BJ (cell line): ENCODE measurements around the gene NBEAL2. TPM values are rescaled to one million over a fixed set of nuclear protein-coding genes. Genes with fewer than 3 reads are reported as not detected.

Experiments used
- CTCF ChIA-PET: fragments of 350-600 bp; formaldehyde crosslinking; extraction: SDS; loops from one replicate; lab custom pipeline; 2021; ENCODE audit warnings: antibody characterized with exemption, inconsistent platforms; lab: Yijun Ruan, JAX
- POLR2A ChIA-PET: fragments of 300-600 bp; sonication (Branson Sonifier 250); formaldehyde crosslinking; extraction: SDS; loops from one replicate; lab custom pipeline; 2021; ENCODE audit warnings: antibody characterized with exemption; lab: Charles Lee
- DNase-seq: peaks from one replicate; pipeline ENCODE4 v3.0.0-alpha.2; 2011; ENCODE audit warnings: low read depth
- H3K27me3 ChIP-seq: 2 replicates; pipeline ENCODE4 v1.6.0; 2011; ENCODE audit warnings: low read length; ENCODE audit not compliant: control insufficient read depth, insufficient read depth
- H3K36me3 ChIP-seq: 2 replicates; pipeline ENCODE4 v1.5.1; 2011; ENCODE audit warnings: low read length; ENCODE audit not compliant: control insufficient read depth, insufficient read depth
- H3K4me3 ChIP-seq: 2 replicates; pipeline ENCODE4 v1.5.1; 2011; ENCODE audit warnings: low read depth, mild to moderate bottlenecking, control low read depth, low read length
- polyA plus RNA-seq: library from polyadenylated mRNA; depleted of rRNA; stranded (reverse); fragments of >200 nt; gene quantifications from 2 replicates; pipeline ENCODE4 v1.2.3, GENCODE V29; 2011
- TF ChIP-seq, protein P1 (sequence below): IDR thresholded peaks from 2 replicates; pipeline ENCODE4 v1.5.1; 2011; ENCODE audit warnings: low read depth, mild to moderate bottlenecking, control low read depth, inconsistent platforms, low read length, moderate library complexity; ENCODE audit not compliant: insufficient read depth

Gene NBEAL2
- polyA plus RNA-seq, 1 experiment: 5.1 TPM

DNA sequence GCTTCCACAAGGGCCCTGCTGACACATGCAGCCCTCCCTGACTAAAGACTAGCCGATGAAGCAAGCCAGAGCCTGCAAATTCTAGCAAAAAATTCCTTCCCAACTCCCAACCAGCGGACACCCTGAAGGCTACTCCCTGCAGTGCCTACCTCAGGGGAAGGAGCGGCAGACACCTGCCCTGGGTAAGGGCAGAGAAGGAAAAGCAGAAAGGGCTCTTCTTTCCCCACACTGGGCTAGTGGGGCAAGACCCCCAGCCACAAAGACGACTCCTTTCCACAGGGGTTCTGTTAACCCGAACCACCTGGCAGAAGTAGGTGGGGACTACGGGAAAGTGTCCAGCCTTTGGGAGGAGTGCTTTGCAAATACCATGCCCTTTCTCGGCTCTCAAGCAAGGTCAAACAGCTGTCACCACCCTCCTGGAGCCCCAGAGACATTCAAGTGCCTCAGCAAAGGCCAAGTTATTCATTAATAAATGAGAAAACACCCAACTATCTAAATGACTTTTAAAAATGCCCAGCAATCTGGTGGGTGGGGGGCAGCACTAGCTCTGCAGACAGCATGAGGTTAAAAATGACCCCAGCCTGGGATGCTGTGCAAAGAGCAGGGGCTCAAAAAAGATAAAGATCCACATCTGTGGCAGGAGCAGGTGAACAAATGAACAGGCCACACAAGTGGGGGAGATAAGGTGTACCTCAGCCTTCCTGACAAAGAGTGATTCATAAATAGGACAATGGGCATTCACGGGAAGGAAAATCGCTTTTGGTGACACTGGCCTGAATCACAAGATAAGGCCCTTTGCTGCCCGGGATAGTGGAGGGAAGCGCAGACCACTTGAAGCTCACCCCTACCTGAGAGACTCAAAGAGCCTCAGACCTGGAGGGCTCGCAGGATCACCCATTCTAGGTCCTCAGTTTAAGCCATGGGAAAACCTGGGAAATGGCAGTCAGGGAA is 36.0 kb upstream of the NBEAL2 start:
- CTCF ChIA-PET: interaction anchor here (0.8 to 1.4 kb wide), 3 partner anchors 8 to 20 kb away, joined by 3 to 7 read pairs (median 3); no protein-coding TSS in a partner anchor
- Histone ChIP-seq H3K36me3 (peaks cover 12% of the 10 kb centered on the region), H3K27me3 (no peaks in the 10 kb centered on the region), H3K4me3 (no peak overlapping the region)
- TF ChIP-seq, protein P1, sequence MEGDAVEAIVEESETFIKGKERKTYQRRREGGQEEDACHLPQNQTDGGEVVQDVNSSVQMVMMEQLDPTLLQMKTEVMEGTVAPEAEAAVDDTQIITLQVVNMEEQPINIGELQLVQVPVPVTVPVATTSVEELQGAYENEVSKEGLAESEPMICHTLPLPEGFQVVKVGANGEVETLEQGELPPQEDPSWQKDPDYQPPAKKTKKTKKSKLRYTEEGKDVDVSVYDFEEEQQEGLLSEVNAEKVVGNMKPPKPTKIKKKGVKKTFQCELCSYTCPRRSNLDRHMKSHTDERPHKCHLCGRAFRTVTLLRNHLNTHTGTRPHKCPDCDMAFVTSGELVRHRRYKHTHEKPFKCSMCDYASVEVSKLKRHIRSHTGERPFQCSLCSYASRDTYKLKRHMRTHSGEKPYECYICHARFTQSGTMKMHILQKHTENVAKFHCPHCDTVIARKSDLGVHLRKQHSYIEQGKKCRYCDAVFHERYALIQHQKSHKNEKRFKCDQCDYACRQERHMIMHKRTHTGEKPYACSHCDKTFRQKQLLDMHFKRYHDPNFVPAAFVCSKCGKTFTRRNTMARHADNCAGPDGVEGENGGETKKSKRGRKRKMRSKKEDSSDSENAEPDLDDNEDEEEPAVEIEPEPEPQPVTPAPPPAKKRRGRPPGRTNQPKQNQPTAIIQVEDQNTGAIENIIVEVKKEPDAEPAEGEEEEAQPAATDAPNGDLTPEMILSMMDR: no peak
- no peak for DNase-seq
- POLR2A ChIA-PET: no interaction called here

DNA sequence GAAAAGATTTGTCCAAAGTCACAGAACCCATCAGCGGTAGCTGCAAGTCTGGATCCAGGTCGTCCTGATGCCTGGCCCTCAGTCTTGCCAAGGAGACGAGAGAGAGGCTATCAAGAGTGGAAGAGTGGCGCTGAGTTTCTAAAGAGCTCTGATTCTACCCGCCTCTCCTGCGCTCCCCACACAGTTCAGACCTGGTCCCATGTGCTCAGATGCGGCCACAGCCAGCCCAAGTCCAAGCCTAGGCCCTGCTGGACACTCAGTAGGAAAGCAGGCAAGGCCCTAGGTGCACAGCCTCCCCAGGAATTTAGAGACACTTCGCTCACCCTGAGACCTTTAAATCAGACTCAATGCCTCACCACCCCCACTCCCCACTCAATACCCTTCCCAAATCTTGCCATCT is 35.3 kb upstream of the NBEAL2 start:
- Histone ChIP-seq H3K36me3 (peaks cover 12% of the 10 kb centered on the region), H3K4me3 (no peak overlapping the region), H3K27me3 (no peaks in the 10 kb centered on the region)
- POLR2A ChIA-PET: no interaction called here
- TF ChIP-seq, protein P1: no peak
- DNase-seq: no peak
- CTCF ChIA-PET: interaction anchor here (0.8 to 1.4 kb wide), 4 partner anchors 9 to 248 kb away, joined by 3 to 7 read pairs (median 3); no protein-coding TSS in a partner anchor

DNA sequence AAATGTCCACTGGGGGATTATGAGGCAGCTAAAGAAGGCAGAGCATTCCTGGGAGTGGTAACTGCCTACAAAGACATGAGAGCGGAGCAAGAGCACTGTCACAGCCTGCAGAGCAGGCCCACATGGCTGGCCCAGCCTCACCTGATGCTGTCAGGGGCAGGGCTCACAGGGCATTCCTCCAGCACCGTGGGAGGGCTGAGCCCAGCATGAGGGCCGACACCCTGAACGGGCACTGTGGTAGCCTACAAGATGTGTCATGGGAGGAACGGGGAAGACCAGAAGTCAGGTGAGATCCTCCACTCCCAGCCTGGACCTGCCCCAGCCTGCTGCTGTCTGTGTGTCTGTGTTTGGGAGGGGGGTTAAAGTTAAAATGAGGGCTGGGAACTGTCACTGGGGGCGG is 33.0 kb upstream of the NBEAL2 start:
- peaks cover 2% of the 10 kb centered on the region for H3K36me3 ChIP-seq
- H3K27me3 ChIP-seq: no peaks in the 10 kb centered on the region
- H3K4me3 ChIP-seq: no peak overlapping the region
- no peak for DNase-seq
- ChIA-PET POLR2A (no interaction called here), CTCF (no interaction called here)
- TF ChIP-seq, protein P1: no peak

- ChIA-PET POLR2A (no interaction called here), CTCF (interaction anchor here (0.7 to 2.4 kb wide), 2 partner anchors 11 to 242 kb away, joined by 3 to 10 read pairs; no protein-coding TSS in a partner anchor)
- DNase-seq: no peak
- TF ChIP-seq, protein P1: no peak
- peaks cover 1% of the 10 kb centered on the region for H3K36me3 ChIP-seq
- no peaks in the 10 kb centered on the region for H3K27me3 ChIP-seq
- no peak overlapping the region for H3K4me3 ChIP-seq
Measured at GRCh38 chr3:46946856-46947545, 32.5 kb upstream of the NBEAL2 start.

DNA sequence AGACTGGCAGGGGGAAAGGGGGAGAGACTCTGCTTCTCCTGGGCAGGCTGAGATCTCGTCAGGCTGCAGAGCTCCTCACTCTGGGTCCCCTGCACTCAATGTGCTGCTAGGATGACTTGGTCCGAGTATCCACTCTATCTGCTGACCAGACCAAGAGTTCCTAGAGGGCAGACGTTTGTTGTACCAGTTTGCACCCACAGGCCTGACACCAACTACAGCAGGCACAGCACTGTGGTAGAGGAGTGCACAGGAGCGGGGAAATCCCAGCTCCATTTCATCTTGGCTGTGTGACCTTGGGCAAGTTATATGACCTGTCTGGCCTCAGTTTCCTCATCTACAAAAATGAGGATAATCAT is 31.9 kb upstream of the NBEAL2 start:
- Histone ChIP-seq H3K4me3 (no peak overlapping the region), H3K36me3 (peaks cover 1% of the 10 kb centered on the region), H3K27me3 (no peaks in the 10 kb centered on the region)
- ChIA-PET CTCF (interaction anchor here (0.7 to 2.4 kb wide), 2 partner anchors 12 to 242 kb away, joined by 3 to 10 read pairs; no protein-coding TSS in a partner anchor), POLR2A (no interaction called here)
- no peak for DNase-seq
- TF ChIP-seq, protein P1: no peak
